Peyer's patch (tissue), 4 donors: ENCODE data around the gene NR6A1.

Experiments
- POLR2A ChIP-seq, 2 donors: fragments of 450-650 bp; IDR thresholded peaks; one replicate each; pipeline ENCODE4 v1.5.1; 2017; ENCODE audit warnings: antibody characterized with exemption in 2 of 2, mild to moderate bottlenecking in 2 of 2, moderate library complexity in 2 of 2
- TF ChIP-seq, protein P1 (sequence below), 6 experiments: fragments of 450-650 bp in 4 of 6; fragments of 200-600 bp in 2 of 6; sonication (generic) in 1 of 6; IDR thresholded peaks; one replicate each; pipeline ENCODE4 v1.5.1; 2017 to 2019; ENCODE audit warnings: antibody characterized with exemption in 6 of 6, mild to moderate bottlenecking in 3 of 6, moderate library complexity in 1 of 6

DNA sequence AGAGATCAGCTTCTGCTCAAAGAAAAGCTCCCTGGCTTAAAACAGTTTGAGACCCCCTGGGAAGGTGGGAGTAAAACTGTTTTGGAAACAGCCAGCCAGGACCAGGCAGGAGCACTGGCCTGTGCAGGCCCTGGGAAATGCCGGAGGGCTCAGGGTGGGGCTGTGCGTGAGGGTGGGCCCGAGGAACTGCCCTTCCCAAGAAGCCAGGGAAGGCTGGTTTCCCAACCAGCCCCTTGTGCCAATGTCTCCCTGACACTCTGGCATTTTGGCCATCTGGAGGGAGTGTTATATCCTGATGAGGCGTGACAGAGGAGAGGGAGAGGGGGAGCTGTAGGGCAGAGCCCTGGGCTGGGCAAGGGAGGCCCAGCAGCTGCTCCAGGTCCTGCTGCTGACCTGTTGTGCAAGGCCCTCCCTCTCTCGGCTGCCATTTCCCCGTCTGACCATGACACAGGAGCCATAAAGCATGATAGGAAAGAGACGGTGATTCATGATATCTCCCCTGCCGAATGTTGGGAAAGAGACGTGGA lies 22.0 kb upstream of the NR6A1 start:
- TF ChIP-seq, protein P1, sequence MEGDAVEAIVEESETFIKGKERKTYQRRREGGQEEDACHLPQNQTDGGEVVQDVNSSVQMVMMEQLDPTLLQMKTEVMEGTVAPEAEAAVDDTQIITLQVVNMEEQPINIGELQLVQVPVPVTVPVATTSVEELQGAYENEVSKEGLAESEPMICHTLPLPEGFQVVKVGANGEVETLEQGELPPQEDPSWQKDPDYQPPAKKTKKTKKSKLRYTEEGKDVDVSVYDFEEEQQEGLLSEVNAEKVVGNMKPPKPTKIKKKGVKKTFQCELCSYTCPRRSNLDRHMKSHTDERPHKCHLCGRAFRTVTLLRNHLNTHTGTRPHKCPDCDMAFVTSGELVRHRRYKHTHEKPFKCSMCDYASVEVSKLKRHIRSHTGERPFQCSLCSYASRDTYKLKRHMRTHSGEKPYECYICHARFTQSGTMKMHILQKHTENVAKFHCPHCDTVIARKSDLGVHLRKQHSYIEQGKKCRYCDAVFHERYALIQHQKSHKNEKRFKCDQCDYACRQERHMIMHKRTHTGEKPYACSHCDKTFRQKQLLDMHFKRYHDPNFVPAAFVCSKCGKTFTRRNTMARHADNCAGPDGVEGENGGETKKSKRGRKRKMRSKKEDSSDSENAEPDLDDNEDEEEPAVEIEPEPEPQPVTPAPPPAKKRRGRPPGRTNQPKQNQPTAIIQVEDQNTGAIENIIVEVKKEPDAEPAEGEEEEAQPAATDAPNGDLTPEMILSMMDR (IDR thresholded peaks at IDR 0.05): no peak
- TF ChIP-seq POLR2A (IDR thresholded peaks at IDR 0.05): no peak
